H1 (cell line): Measurements from ENCODE around the gene NDST4. TPM values are rescaled to one million over a fixed set of nuclear protein-coding genes. Genes with fewer than 3 reads are reported as not detected.

Experiments
- BACH1 ChIP-seq: IDR thresholded peaks from 2 replicates; pipeline ENCODE4 v1.6.1; 2012; ENCODE audit warnings: low read length, improper control_type of control experiment
- CEBPB ChIP-seq: IDR thresholded peaks from 2 replicates; pipeline ENCODE4 v1.6.1; 2012; ENCODE audit warnings: low read depth, low read length
- CTBP2 ChIP-seq: IDR thresholded peaks from 2 replicates; pipeline ENCODE4 v1.7.0; 2011; ENCODE audit warnings: borderline replicate concordance, mild to moderate bottlenecking, moderate library complexity, mixed read lengths, low read length; ENCODE audit not compliant: insufficient read depth, insufficient read length
- SUZ12 ChIP-seq: fragments of 200-600 bp; sonication (generic); IDR thresholded peaks from 2 replicates; pipeline ENCODE4 v1.6.1; 2012; ENCODE audit warnings: mild to moderate bottlenecking, inconsistent platforms, low read length, moderate library complexity, mixed read lengths
- polyA plus RNA-seq, 7 experiments: library from polyadenylated mRNA; depleted of rRNA in 3 of 7; stranded (reverse) in 5 of 7; unstranded in 2 of 7; fragments of >200 nt in 5 of 7; fragments of 200-250 nt in 2 of 7; gene quantifications; 1 replicate in 5 of 7; 2 replicates in 1 of 7; 4 replicates in 1 of 7; pipeline versions ENCODE4 v1.2.1 to v1.2.3, GENCODE V29; 2011 to 2013; ENCODE audit warnings: missing spikeins in 2 of 7, mixed read lengths in 2 of 7
- total RNA-seq: library from RNA; stranded (reverse); fragmentation: NEBNext Ultra II Directional; extraction: Animal tissue kit (Norgen Biotek cat#: 25700); gene quantifications from 2 replicates; pipeline ENCODE4 v1.2.1, GENCODE V29; 2021

Gene NDST4
- total and polyA plus RNA-seq, 2 of the 8 experiments (the other 6 are each of a cell fraction or from before 2014, with no cell fraction given), result 0.02 TPM; not detected in 1

- no peak for TF ChIP-seq CEBPB
- no peak for TF ChIP-seq BACH1
- no peak for TF ChIP-seq CTBP2
- TF ChIP-seq SUZ12, result no peak
Measured at GRCh38 chr4:114815760-114816159, 297.7 kb downstream of the NDST4 start (continued).
